HepG2 (cell line): ENCODE results near the gene PMEPA1. TPM values are rescaled to one million over a fixed set of nuclear protein-coding genes. Genes with fewer than 3 reads are reported as not detected.

Experiments
- ATAC-seq: fragments of 200-7000 bp; cut with Tn5 transposase; 3 replicates; pipeline ENCODE4 v1.9.1; 2020; ENCODE audit warnings: mild to moderate bottlenecking, moderate library complexity
- BruUV-seq: library from RNA; stranded (reverse); fragments of 400-500 nt; replicated peaks from 2 replicates; lab custom pipeline; 2021; lab: Mats Ljungman, UMichigan
- CTCF ChIA-PET: fragments of 300-600 bp; formaldehyde crosslinking; extraction: SDS; loops from one replicate; lab custom pipeline; 2021; ENCODE audit warnings: low total read pairs, inconsistent platforms, low intra/inter-chr PET ratio; lab: Yijun Ruan, JAX
- POLR2A ChIA-PET: fragments of 350-600 bp; sonication (Branson Sonifier 250); formaldehyde crosslinking; loops from one replicate; lab custom pipeline; 2020; ENCODE audit warnings: antibody characterized with exemption, inconsistent platforms; lab: Yijun Ruan, JAX
- DNase-seq: peaks from one replicate; pipeline ENCODE4 v3.0.0-alpha.2; 2015; ENCODE audit warnings: low spot score
- FAIRE-seq: peaks from 3 replicates; lab custom pipeline; 2011; peaks lifted over from hg19 to GRCh38; lab: Jason Lieb, UNC
- H2AFZ ChIP-seq: one replicate; pipeline ENCODE4 v1.6.1; 2011; ENCODE audit warnings: low read length, inconsistent platforms
- H3K27ac ChIP-seq: fragments of 300-600 bp; 3 replicates; pipeline ENCODE4 v1.8.0; 2011; ENCODE audit warnings: mixed run types, mild to moderate bottlenecking, mixed read lengths, low read length, inconsistent platforms; ENCODE audit not compliant: insufficient read depth; ENCODE audit errors: extremely low read length
- H3K27me3 ChIP-seq, 2 experiments: fragments of 200-600 bp in 1 of 2; 2 replicates in 1 of 2; 3 replicates in 1 of 2; pipeline versions ENCODE4 v1.6.0 to v1.8.0; 2011; ENCODE audit warnings: low read length in 2 of 2, mild to moderate bottlenecking in 2 of 2, moderate library complexity in 2 of 2, inconsistent platforms in 1 of 2; ENCODE audit not compliant: insufficient read depth in 2 of 2, control insufficient read depth in 1 of 2
- H3K36me3 ChIP-seq, 2 experiments: fragments of 200-600 bp in 1 of 2; replicated peaks in 1 of 2; 2 replicates in 1 of 2; 3 replicates in 1 of 2; pipeline versions ENCODE4 v1.5.1 to v1.8.0; 2011; ENCODE audit warnings: low read length in 2 of 2, inconsistent platforms in 1 of 2; ENCODE audit not compliant: insufficient read depth in 2 of 2, control insufficient read depth in 1 of 2
- H3K4me1 ChIP-seq: 2 replicates; pipeline ENCODE4 v1.5.1; 2012; ENCODE audit warnings: low read length, inconsistent platforms; ENCODE audit not compliant: insufficient read depth
- H3K4me2 ChIP-seq: 2 replicates; pipeline ENCODE4 v1.6.0; 2011; ENCODE audit warnings: low read depth, low read length, inconsistent platforms
- H3K4me3 ChIP-seq, 3 experiments: fragments of 200-600 bp in 1 of 3; sonication (generic), shearing (Covaris generic) in 1 of 3; replicated peaks in 1 of 3; 2 replicates each; pipeline ENCODE4 v1.5.1; 2011 to 2016; ENCODE audit warnings: low read length in 3 of 3, inconsistent platforms in 2 of 3, low read depth in 2 of 3, mild to moderate bottlenecking in 2 of 3, control low read depth in 1 of 3, mixed read lengths in 1 of 3; ENCODE audit not compliant: insufficient read depth in 1 of 3
- H3K79me2 ChIP-seq: one replicate; pipeline ENCODE4 v1.6.1; 2011; ENCODE audit warnings: low read length, inconsistent platforms; ENCODE audit not compliant: insufficient read depth
- H3K9ac ChIP-seq: 2 replicates; pipeline ENCODE4 v1.6.0; 2011; ENCODE audit warnings: mild to moderate bottlenecking, low read depth, low read length, inconsistent platforms; ENCODE audit not compliant: insufficient read depth
- H3K9me3 ChIP-seq: 2 replicates; pipeline ENCODE4 v1.5.1; 2012; ENCODE audit warnings: mild to moderate bottlenecking, low read length
- H4K20me1 ChIP-seq: 2 replicates; pipeline ENCODE4 v1.6.0; 2011; ENCODE audit warnings: inconsistent platforms, mild to moderate bottlenecking, low read length, moderate library complexity; ENCODE audit not compliant: insufficient read depth
- AGO2 ChIP-seq: fragments of 200-400 bp; formaldehyde crosslinking; optimal IDR thresholded peaks from 2 replicates; pipeline ENCODE3; 2017; ENCODE audit warnings: mild to moderate bottlenecking, low read depth, low read length, moderate library complexity
- GZF1 ChIP-seq: sonication (generic); formaldehyde crosslinking; IDR thresholded peaks from 2 replicates; pipeline ENCODE4 v1.5.1; 2020; ENCODE audit warnings: mild to moderate bottlenecking, missing genetic modification reagents
- MTF2 ChIP-seq: sonication (generic); formaldehyde crosslinking; IDR thresholded peaks from 2 replicates; pipeline ENCODE4 v1.5.0; 2020; ENCODE audit warnings: missing genetic modification reagents, borderline replicate concordance
- ZNF775 ChIP-seq: sonication (generic); formaldehyde crosslinking; IDR thresholded peaks from 2 replicates; pipeline ENCODE4 v1.4.0; 2020; ENCODE audit warnings: missing genetic modification reagents, mild to moderate bottlenecking, moderate library complexity, borderline replicate concordance
- WGBS: methylation state at CpG from one replicate; pipeline ENCODE4 v1.1.6; 2017; ENCODE audit warnings: low lambda C conversion rate; 5-methylcytosine and 5-hydroxymethylcytosine counted together
- in situ Hi-C: cut with HindIII; loops from 2 replicates; pipeline ENCODE4 v1.10.0; 2017; ENCODE audit warnings: low pct_unique_long_range_greater_than_20kb; ENCODE audit not compliant: extremely low pct_ligation_motif_present
- intact Hi-C: fragments of 100-400 bp; cut with micrococcal nuclease; formaldehyde crosslinking; loops from one replicate; pipeline ENCODE4 v1.10.0; 2022; ENCODE audit not compliant: unreplicated experiment
- polyA plus RNA-seq, 8 experiments: library from polyadenylated mRNA; depleted of rRNA in 3 of 8; stranded (reverse) in 7 of 8; unstranded in 1 of 8; fragments of >200 nt; fragmentation: Illumina TruSeq in 4 of 8; extraction: Trizol in 4 of 8; gene quantifications; 2 replicates each; pipeline versions ENCODE4 v1.2.1 to v1.2.3, GENCODE V29; 2011 to 2016; ENCODE audit warnings: low read depth in 4 of 8, missing spikeins in 1 of 8, mixed read lengths in 1 of 8; ENCODE audit not compliant: insufficient read depth in 1 of 8
- total RNA-seq, 5 experiments: library from RNA; depleted of rRNA; stranded (reverse); fragments of >200 nt; fragmentation: Illumina TruSeq; extraction: Trizol; gene quantifications; 2 replicates each; pipeline ENCODE4 v1.2.3, GENCODE V29; 2016; ENCODE audit warnings: low read depth in 1 of 5
- TF ChIP-seq, protein P1 (sequence below): sonication (generic); formaldehyde crosslinking; IDR thresholded peaks from 2 replicates; pipeline ENCODE4 v1.4.0; 2020; ENCODE audit warnings: mild to moderate bottlenecking, missing genetic modification reagents

PMEPA1 gene
- total and polyA plus RNA-seq, 2 of the 13 experiments (the other 11 are each of a cell fraction or from before 2014, with no cell fraction given): not detected

DNA sequence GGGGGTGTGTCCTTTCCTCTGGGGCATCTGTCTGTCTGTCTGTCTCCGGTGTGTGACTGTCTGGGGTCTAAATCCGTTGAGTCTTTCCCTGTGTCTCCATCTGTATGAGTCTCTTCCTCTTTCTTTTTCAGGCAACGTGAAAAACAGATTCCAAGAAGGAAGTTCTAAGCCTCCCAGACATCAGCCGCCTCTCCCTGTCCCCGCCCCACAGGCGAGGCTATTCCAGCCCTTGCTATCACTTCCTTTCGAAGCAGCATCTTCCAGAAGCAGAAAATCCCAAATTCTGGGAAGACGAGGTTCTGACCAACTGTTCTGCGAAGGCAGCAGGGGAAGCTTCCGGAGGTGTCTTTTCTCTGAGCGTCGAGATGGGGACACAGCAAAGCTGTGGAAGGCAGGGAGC, 34.0 kb downstream of the PMEPA1 start:
- no peak overlapping the region for H3K9ac ChIP-seq
- ChIA-PET POLR2A (no interaction called here), CTCF (no interaction called here)
- H4K20me1 ChIP-seq: no peaks in the 10 kb centered on the region; the same call in 1 of the 2 replicates
- no peak overlapping the region for H3K27ac ChIP-seq
- no peak for DNase-seq
- in situ Hi-C loops: no loop called here
- no peak overlapping the region for H2AFZ ChIP-seq
- no peak for FAIRE-seq
- intact Hi-C loops: no loop called here
- BruUV-seq: no TSS peak
- no peak overlapping the region for H3K4me2 ChIP-seq
- H3K36me3 ChIP-seq: no peaks in the 10 kb centered on the region
- H3K79me2 ChIP-seq: no peaks in the 10 kb centered on the region
- 23% methylated on average over 12 of the region's 12 CpGs for WGBS
- ATAC-seq: no peak
- peaks cover 8 to 99% of the 10 kb centered on the region in 2 experiments for H3K27me3 ChIP-seq
- no peaks in the 10 kb centered on the region for H3K9me3 ChIP-seq
- no peaks in the 10 kb centered on the region for H3K4me1 ChIP-seq
- TF ChIP-seq ZNF775 (CRISPR knock-in tag) (no peak), GZF1 (CRISPR knock-in tag) (no peak), MTF2 (no peak), AGO2 (no peak)
- TF ChIP-seq, protein P1, sequence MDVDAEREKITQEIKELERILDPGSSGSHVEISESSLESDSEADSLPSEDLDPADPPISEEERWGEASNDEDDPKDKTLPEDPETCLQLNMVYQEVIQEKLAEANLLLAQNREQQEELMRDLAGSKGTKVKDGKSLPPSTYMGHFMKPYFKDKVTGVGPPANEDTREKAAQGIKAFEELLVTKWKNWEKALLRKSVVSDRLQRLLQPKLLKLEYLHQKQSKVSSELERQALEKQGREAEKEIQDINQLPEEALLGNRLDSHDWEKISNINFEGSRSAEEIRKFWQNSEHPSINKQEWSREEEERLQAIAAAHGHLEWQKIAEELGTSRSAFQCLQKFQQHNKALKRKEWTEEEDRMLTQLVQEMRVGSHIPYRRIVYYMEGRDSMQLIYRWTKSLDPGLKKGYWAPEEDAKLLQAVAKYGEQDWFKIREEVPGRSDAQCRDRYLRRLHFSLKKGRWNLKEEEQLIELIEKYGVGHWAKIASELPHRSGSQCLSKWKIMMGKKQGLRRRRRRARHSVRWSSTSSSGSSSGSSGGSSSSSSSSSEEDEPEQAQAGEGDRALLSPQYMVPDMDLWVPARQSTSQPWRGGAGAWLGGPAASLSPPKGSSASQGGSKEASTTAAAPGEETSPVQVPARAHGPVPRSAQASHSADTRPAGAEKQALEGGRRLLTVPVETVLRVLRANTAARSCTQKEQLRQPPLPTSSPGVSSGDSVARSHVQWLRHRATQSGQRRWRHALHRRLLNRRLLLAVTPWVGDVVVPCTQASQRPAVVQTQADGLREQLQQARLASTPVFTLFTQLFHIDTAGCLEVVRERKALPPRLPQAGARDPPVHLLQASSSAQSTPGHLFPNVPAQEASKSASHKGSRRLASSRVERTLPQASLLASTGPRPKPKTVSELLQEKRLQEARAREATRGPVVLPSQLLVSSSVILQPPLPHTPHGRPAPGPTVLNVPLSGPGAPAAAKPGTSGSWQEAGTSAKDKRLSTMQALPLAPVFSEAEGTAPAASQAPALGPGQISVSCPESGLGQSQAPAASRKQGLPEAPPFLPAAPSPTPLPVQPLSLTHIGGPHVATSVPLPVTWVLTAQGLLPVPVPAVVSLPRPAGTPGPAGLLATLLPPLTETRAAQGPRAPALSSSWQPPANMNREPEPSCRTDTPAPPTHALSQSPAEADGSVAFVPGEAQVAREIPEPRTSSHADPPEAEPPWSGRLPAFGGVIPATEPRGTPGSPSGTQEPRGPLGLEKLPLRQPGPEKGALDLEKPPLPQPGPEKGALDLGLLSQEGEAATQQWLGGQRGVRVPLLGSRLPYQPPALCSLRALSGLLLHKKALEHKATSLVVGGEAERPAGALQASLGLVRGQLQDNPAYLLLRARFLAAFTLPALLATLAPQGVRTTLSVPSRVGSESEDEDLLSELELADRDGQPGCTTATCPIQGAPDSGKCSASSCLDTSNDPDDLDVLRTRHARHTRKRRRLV (CRISPR knock-in tag): no peak
- H3K4me3 ChIP-seq: no peak overlapping the region
